Transverse colon (tissue), 4 donors: Measurements from ENCODE around the gene FEN1. TPM values are rescaled to one million over a fixed set of nuclear protein-coding genes. Genes with fewer than 3 reads are reported as not detected.

Experiments used
- DNase-seq: peaks from one replicate; pipeline ENCODE4 v3.0.0-alpha.2; 2019
- H3K27ac ChIP-seq, 4 donors: fragments of 200-600 bp; sonication (generic); 2 replicates each; pipeline ENCODE4 v1.5.1; 2016 to 2018; ENCODE audit warnings: inconsistent platforms in 4 of 4
- H3K27me3 ChIP-seq: fragments of 200-600 bp; sonication (generic); 2 replicates; pipeline ENCODE4 v1.5.1; 2017; ENCODE audit warnings: inconsistent platforms
- H3K36me3 ChIP-seq, 4 donors: fragments of 200-600 bp; sonication (generic); 2 replicates each; pipeline ENCODE4 v1.5.1; 2017 to 2019; ENCODE audit warnings: inconsistent platforms in 4 of 4
- H3K4me1 ChIP-seq, 4 donors: fragments of 200-600 bp; sonication (generic); 2 replicates each; pipeline ENCODE4 v1.5.1; 2017 to 2020; ENCODE audit warnings: inconsistent platforms in 4 of 4
- H3K4me3 ChIP-seq, 4 donors: fragments of 200-600 bp; sonication (generic); 1 replicate in 1 of 4; 2 replicates in 3 of 4; pipeline versions ENCODE4 v1.5.1 to v1.6.1; 2017 to 2019; ENCODE audit warnings: inconsistent platforms in 4 of 4
- H3K9me3 ChIP-seq, 2 donors: fragments of 200-600 bp; sonication (generic); 2 replicates each; pipeline ENCODE4 v1.5.1; 2017 to 2019; ENCODE audit warnings: inconsistent platforms in 2 of 2
- CTCF ChIP-seq, 5 experiments: fragments of 200-600 bp in 3 of 5; fragments of 450-650 bp in 2 of 5; sonication (generic) in 3 of 5; IDR thresholded peaks; 1 replicate in 2 of 5; 2 replicates in 3 of 5; pipeline ENCODE4 v1.5.1; 2016 to 2017; ENCODE audit warnings: antibody characterized with exemption in 5 of 5, inconsistent platforms in 3 of 5, mild to moderate bottlenecking in 2 of 5, moderate library complexity in 1 of 5
- EP300 ChIP-seq: sonication (generic); formaldehyde crosslinking; IDR thresholded peaks from one replicate; pipeline ENCODE4 v1.6.1; 2017; ENCODE audit warnings: antibody characterized with exemption, low read depth
- POLR2A ChIP-seq: fragments of 450-650 bp; IDR thresholded peaks from one replicate; pipeline ENCODE4 v1.6.1; 2016; ENCODE audit warnings: antibody characterized with exemption, mild to moderate bottlenecking, moderate library complexity
- POLR2AphosphoS5 ChIP-seq, 3 donors: sonication (generic); formaldehyde crosslinking; IDR thresholded peaks; one replicate each; pipeline ENCODE4 v1.6.1; 2016; ENCODE audit warnings: antibody characterized with exemption in 3 of 3
- WGBS, 2 donors: methylation state at CpG; one replicate each; pipeline ENCODE4 v1.1.5; 2018; ENCODE audit warnings: low coverage in 1 of 2; 5-methylcytosine and 5-hydroxymethylcytosine counted together
- in situ Hi-C, 4 donors: fragments of 200-750 bp; cut with MboI; loops; one replicate each; pipeline versions ENCODE4 v1.15.0 to v1.15.1; 2017; ENCODE audit warnings: low sequenced_read_pairs in 3 of 4, low pct_ligation_motif_present in 1 of 4, low pct_unique_long_range_greater_than_20kb in 1 of 4
- intact Hi-C: fragments of 100-400 bp; cut with DNase I; formaldehyde crosslinking; loops from one replicate; pipeline ENCODE4 v1.15.1; 2023; ENCODE audit warnings: low total_unique reads
- total RNA-seq, 4 donors: library from RNA; depleted of rRNA; stranded (reverse); fragments of >200 nt; gene quantifications; one replicate each; pipeline ENCODE4 v1.1.0, GENCODE V29; 2016

FEN1 gene
- total RNA-seq, 4 donors from 2014 or later, result 1.00 to 9.4 (median 4.5) TPM

GRCh38 chr11:61756147-61756451 lies 36.6 kb upstream of the FEN1 start:
- 58% methylated on average over 4 of the region's 4 CpGs; no CpG with 5 or more reads in 1 of the 2 donors for WGBS, 2 donors
- H3K36me3 ChIP-seq, result no peaks in the 10 kb centered on the region
- intact Hi-C loops (no loop called here), in situ Hi-C loops (no loop called here)
- TF ChIP-seq EP300 (no peak), POLR2A (no peak), POLR2AphosphoS5 (IDR thresholded peaks at IDR 0.05) (no peak), CTCF (IDR thresholded peaks at IDR 0.05) (no peak)
- no peaks in the 10 kb centered on the region for H3K9me3 ChIP-seq
- H3K27ac ChIP-seq, result peak overlapping the region in 2 of 4 donors; percentile 49 to 70
- no peak overlapping the region for H3K4me3 ChIP-seq
- DNase-seq, result no peak
- H3K27me3 ChIP-seq, result peaks cover 14% of the 10 kb centered on the region
- peaks cover 7 to 32% (median 26%) of the 10 kb centered on the region in 4 donors for H3K4me1 ChIP-seq

GRCh38 chr11:61756452-61757212 lies 36.1 kb upstream of the FEN1 start:
- intact Hi-C loops (no loop called here), in situ Hi-C loops (no loop called here)
- Histone ChIP-seq H3K9me3 (no peaks in the 10 kb centered on the region), H3K27ac (peak overlapping the region in 2 of 4 donors; percentile 49 to 70), H3K36me3 (no peaks in the 10 kb centered on the region), H3K4me1 (peaks cover 7 to 32% (median 26%) of the 10 kb centered on the region in 4 donors), H3K4me3 (no peak overlapping the region), H3K27me3 (peaks cover 14% of the 10 kb centered on the region)
- WGBS, 2 donors, result 49% methylated on average over 9 of the region's 9 CpGs; no CpG with 5 or more reads in 1 of the 2 donors
- peak; percentile 77 for DNase-seq
- TF ChIP-seq POLR2A (no peak), POLR2AphosphoS5 (IDR thresholded peaks at IDR 0.05) (no peak), EP300 (no peak), CTCF (IDR thresholded peaks at IDR 0.05) (no peak)

GRCh38 chr11:61757213-61757862 lies 35.4 kb upstream of the FEN1 start:
- H3K36me3 ChIP-seq, result no peaks in the 10 kb centered on the region
- H3K27me3 ChIP-seq, result peaks cover 9% of the 10 kb centered on the region
- peak overlapping the region in 1 of 4 donors; percentile 70 for H3K27ac ChIP-seq
- intact Hi-C loops, result no loop called here
- TF ChIP-seq CTCF (IDR thresholded peaks at IDR 0.05) (no peak), POLR2A (no peak)
- 74% methylated on average over 15 of the region's 15 CpGs; no CpG with 5 or more reads in 1 of the 2 donors for WGBS, 2 donors
- no peak overlapping the region for H3K4me3 ChIP-seq
- H3K4me1 ChIP-seq, result peaks cover 3 to 27% (median 22%) of the 10 kb centered on the region in 4 donors
- in situ Hi-C loops, result no loop called here
- no peak for DNase-seq
- H3K9me3 ChIP-seq, result no peaks in the 10 kb centered on the region

GRCh38 chr11:61760946-61761345 lies 31.8 kb upstream of the FEN1 start:
- intact Hi-C loops (no loop called here), in situ Hi-C loops (no loop called here)
- Histone ChIP-seq H3K27ac (no peak overlapping the region), H3K4me1 (peaks cover 0 to 16% (median 13%) of the 10 kb centered on the region in 4 donors), H3K4me3 (no peak overlapping the region), H3K27me3 (no peaks in the 10 kb centered on the region), H3K36me3 (no peaks in the 10 kb centered on the region), H3K9me3 (no peaks in the 10 kb centered on the region)
- TF ChIP-seq CTCF (IDR thresholded peaks at IDR 0.05) (no peak), POLR2AphosphoS5 (IDR thresholded peaks at IDR 0.05) (no peak), EP300 (no peak), POLR2A (no peak)
- WGBS, 2 donors, result 85% methylated on average over 7 of the region's 13 CpGs; no CpG with 5 or more reads in 1 of the 2 donors
- DNase-seq, result no peak
